ENCODE data around the gene MXD4.
"Not testable (repeated sequence)": the region's sequence is repeated elsewhere in the genome, so short reads cannot be mapped to it uniquely, and the experiment has no call there.

The MXD4 gene

GRCh38 chr4:2220016-2220630, 41.8 kb downstream of the MXD4 start:
- POLR2A ChIA-PET: interaction anchor here (0.7 to 2.4 kb wide), 3 partner anchors 21 to 196 kb away, joined by 3 to 8 read pairs (median 3); no protein-coding TSS in a partner anchor
- peak; percentile 79 for DNase-seq (ENCODE audit: extremely low spot score)
- TF ChIP-seq L3MBTL2 (conservative IDR thresholded peaks at IDR 0.05): no peak
- CTCF ChIA-PET: interaction anchor here (0.6 to 2.5 kb wide), 19 partner anchors 11 to 471 kb away, joined by 3 to 18 read pairs (median 4); partner anchors contain the start of genes CFAP99, HAUS3 and POLN

GRCh38 chr4:2219233-2219760, 42.6 kb downstream of the MXD4 start:
- POLR2A ChIA-PET: interaction anchor here (2.4 kb wide), 1 partner anchor 21 kb away, joined by 8 read pairs; no protein-coding TSS in a partner anchor
- CTCF ChIA-PET: interaction anchor here (0.7 to 2.5 kb wide), 13 partner anchors 10 to 245 kb away, joined by 3 to 18 read pairs (median 4); partner anchors contain the start of genes CFAP99, HAUS3 and POLN
- no peak for DNase-seq (ENCODE audit: extremely low spot score)
- TF ChIP-seq PKNOX1 (IDR thresholded peaks at IDR 0.05): no peak
- TF ChIP-seq FOXM1 (IDR thresholded peaks at IDR 0.05; ENCODE audit: borderline replicate concordance): no peak
- TF ChIP-seq FOXK2 (IDR thresholded peaks at IDR 0.05): no peak
- TF ChIP-seq SP1 (IDR thresholded peaks at IDR 0.05): no peak
- TF ChIP-seq HDGF (IDR thresholded peaks at IDR 0.05; ENCODE audit: borderline replicate concordance): no peak
- TF ChIP-seq ARNT (IDR thresholded peaks at IDR 0.05): no peak
- TF ChIP-seq TARDBP (IDR thresholded peaks at IDR 0.05): no peak
- TF ChIP-seq BHLHE40 (IDR thresholded peaks at IDR 0.05; ENCODE audit: borderline replicate concordance): no peak
- TF ChIP-seq SUZ12 (IDR thresholded peaks at IDR 0.05): no peak
- TF ChIP-seq ZNF384 (IDR thresholded peaks at IDR 0.05): no peak
- TF ChIP-seq NFRKB (IDR thresholded peaks at IDR 0.05): no peak
- TF ChIP-seq FOXA1 (IDR thresholded peaks at IDR 0.05): no peak
- no peak for TF ChIP-seq LEF1 (IDR thresholded peaks at IDR 0.05; ENCODE audit: borderline replicate concordance)
- TF ChIP-seq CTBP1 (IDR thresholded peaks at IDR 0.05; ENCODE audit: borderline replicate concordance): no peak
- TF ChIP-seq ELF4 (IDR thresholded peaks at IDR 0.05): no peak
- TF ChIP-seq L3MBTL2 (conservative IDR thresholded peaks at IDR 0.05): no peak

GRCh38 chr4:2218436-2218835, 43.5 kb downstream of the MXD4 start:
- POLR2A ChIA-PET: no interaction called here
- TF ChIP-seq ARNT (IDR thresholded peaks at IDR 0.05) (no peak), L3MBTL2 (conservative IDR thresholded peaks at IDR 0.05) (no peak), BHLHE40 (IDR thresholded peaks at IDR 0.05; ENCODE audit: borderline replicate concordance) (no peak), HDGF (IDR thresholded peaks at IDR 0.05; ENCODE audit: borderline replicate concordance) (no peak), PKNOX1 (IDR thresholded peaks at IDR 0.05) (no peak)
- CTCF ChIA-PET: interaction anchor here (1.0 kb wide), 2 partner anchors 195 to 223 kb away, joined by 3 read pairs; no protein-coding TSS in a partner anchor
- no peak for DNase-seq (ENCODE audit: extremely low spot score)

GRCh38 chr4:2217726-2218125, 44.2 kb downstream of the MXD4 start:
- ChIA-PET POLR2A (no interaction called here), CTCF (interaction anchor here (1.0 kb wide), 2 partner anchors 195 to 224 kb away, joined by 3 read pairs; no protein-coding TSS in a partner anchor)
- no peak for DNase-seq (ENCODE audit: extremely low spot score)
- no peak for TF ChIP-seq PKNOX1 (IDR thresholded peaks at IDR 0.05)

- TF ChIP-seq SUZ12 (IDR thresholded peaks at IDR 0.05) (no peak), FOXM1 (IDR thresholded peaks at IDR 0.05; ENCODE audit: borderline replicate concordance) (no peak), HDGF (IDR thresholded peaks at IDR 0.05; ENCODE audit: borderline replicate concordance) (no peak), L3MBTL2 (conservative IDR thresholded peaks at IDR 0.05) (no peak), PKNOX1 (IDR thresholded peaks at IDR 0.05) (no peak), CTBP1 (IDR thresholded peaks at IDR 0.05; ENCODE audit: borderline replicate concordance) (no peak), TARDBP (IDR thresholded peaks at IDR 0.05) (no peak), ELF4 (IDR thresholded peaks at IDR 0.05) (no peak), LEF1 (IDR thresholded peaks at IDR 0.05; ENCODE audit: borderline replicate concordance) (no peak), FOXK2 (IDR thresholded peaks at IDR 0.05) (no peak), SP1 (IDR thresholded peaks at IDR 0.05) (no peak), ARNT (IDR thresholded peaks at IDR 0.05) (no peak), FOXA1 (IDR thresholded peaks at IDR 0.05) (no peak), ZNF384 (IDR thresholded peaks at IDR 0.05) (no peak), BHLHE40 (IDR thresholded peaks at IDR 0.05; ENCODE audit: borderline replicate concordance) (no peak), NFRKB (IDR thresholded peaks at IDR 0.05) (no peak)
- ChIA-PET CTCF (no interaction called here), POLR2A (no interaction called here)
- no peak for DNase-seq (ENCODE audit: extremely low spot score)
Observed at GRCh38 chr4:2212831-2213230, 49.1 kb downstream of the MXD4 start.

- CTCF ChIA-PET; DNase-seq (ENCODE audit: extremely low spot score); POLR2A ChIA-PET: not testable (repeated sequence)
Observed at GRCh38 chr4:2202789-2203188, 59.1 kb downstream of the MXD4 start.
